Keratinocyte (primary cell): ENCODE measurements around the gene NUTF2. TPM values are rescaled to one million over a fixed set of nuclear protein-coding genes. Genes with fewer than 3 reads are reported as not detected.

Source experiments
- DNase-seq: peaks from one replicate; pipeline ENCODE4 v3.0.0-alpha.2; 2011; ENCODE audit warnings: low read depth, missing footprints, low spot score
- FAIRE-seq: peaks from 2 replicates; lab custom pipeline; 2011; peaks lifted over from hg19 to GRCh38; lab: Jason Lieb, UNC
- H2AFZ ChIP-seq: 2 replicates; pipeline ENCODE4 v1.6.0; 2012; ENCODE audit warnings: low read length, control low read depth, inconsistent platforms; ENCODE audit not compliant: control insufficient read depth
- H3K27ac ChIP-seq: 2 replicates; pipeline ENCODE4 v1.5.1; 2011; ENCODE audit warnings: low read length; ENCODE audit not compliant: control insufficient read depth, insufficient read depth
- H3K27me3 ChIP-seq: 3 replicates; pipeline ENCODE4 v1.6.0; 2011; ENCODE audit warnings: low read length; ENCODE audit not compliant: control insufficient read depth, insufficient read depth; ENCODE audit errors: extremely low read depth
- H3K36me3 ChIP-seq, 2 experiments: 2 replicates in 1 of 2; 3 replicates in 1 of 2; pipeline ENCODE4 v1.5.1; 2011; ENCODE audit warnings: low read length in 2 of 2, mild to moderate bottlenecking in 1 of 2; ENCODE audit not compliant: control insufficient read depth in 2 of 2, insufficient read depth in 2 of 2; ENCODE audit errors: extremely low read depth in 1 of 2
- H3K4me1 ChIP-seq: 3 replicates; pipeline ENCODE4 v1.5.1; 2011; ENCODE audit warnings: low read length; ENCODE audit not compliant: control insufficient read depth, insufficient read depth; ENCODE audit errors: extremely low read depth
- H3K4me2 ChIP-seq: 3 replicates; pipeline ENCODE4 v1.6.0; 2011; ENCODE audit warnings: low read depth, low read length; ENCODE audit not compliant: control insufficient read depth, insufficient read depth; ENCODE audit errors: extremely low read depth
- H3K4me3 ChIP-seq, 3 experiments: fragments of 200-600 bp in 1 of 3; sonication (generic) in 1 of 3; 2 replicates in 2 of 3; 3 replicates in 1 of 3; pipeline ENCODE4 v1.5.1; 2011 to 2016; ENCODE audit warnings: low read length in 3 of 3, mild to moderate bottlenecking in 3 of 3, control low read depth in 2 of 3, inconsistent platforms in 1 of 3, low read depth in 1 of 3, mixed read lengths in 1 of 3, mixed run types in 1 of 3, moderate library complexity in 1 of 3; ENCODE audit not compliant: control insufficient read depth in 2 of 3, insufficient read depth in 2 of 3; ENCODE audit errors: extremely low read depth in 1 of 3
- H3K79me2 ChIP-seq: 2 replicates; pipeline ENCODE4 v1.6.0; 2012; ENCODE audit warnings: low read length; ENCODE audit not compliant: control insufficient read depth, insufficient read depth
- H3K9ac ChIP-seq: 3 replicates; pipeline ENCODE4 v1.6.0; 2011; ENCODE audit warnings: low read length; ENCODE audit not compliant: control insufficient read depth, insufficient read depth; ENCODE audit errors: extremely low read depth
- H3K9me1 ChIP-seq: 3 replicates; pipeline ENCODE4 v1.6.0; 2011; ENCODE audit warnings: low read length; ENCODE audit not compliant: control insufficient read depth, insufficient read depth; ENCODE audit errors: extremely low read depth
- H3K9me3 ChIP-seq: 2 replicates; pipeline ENCODE4 v1.5.1; 2012; ENCODE audit warnings: low read depth, low read length; ENCODE audit not compliant: control insufficient read depth
- H4K20me1 ChIP-seq: 3 replicates; pipeline ENCODE4 v1.6.0; 2011; ENCODE audit warnings: low read length; ENCODE audit not compliant: control insufficient read depth, insufficient read depth; ENCODE audit errors: extremely low read depth
- CTCF ChIP-seq, 3 experiments: IDR thresholded peaks in 1 of 3; conservative IDR thresholded peaks in 1 of 3; optimal IDR thresholded peaks in 1 of 3; 2 replicates in 2 of 3; 3 replicates in 1 of 3; pipeline versions ENCODE3 to v1.5.1; 2011; ENCODE audit warnings: low read length in 3 of 3, mild to moderate bottlenecking in 3 of 3, moderate library complexity in 2 of 3, control low read depth in 1 of 3, inconsistent platforms in 1 of 3; ENCODE audit not compliant: insufficient read depth in 2 of 3; ENCODE audit errors: extremely low read depth in 1 of 3
- EZH2 ChIP-seq: IDR thresholded peaks from one replicate; pipeline ENCODE4 v1.6.1; 2012; ENCODE audit warnings: inconsistent platforms, mild to moderate bottlenecking, low read length, moderate library complexity
- dilution Hi-C: fragments of 300-500 bp; cut with MboI; formaldehyde crosslinking; loops from one replicate; pipeline ENCODE4 v1.7.0; 2020; ENCODE audit warnings: low sequenced_read_pairs; ENCODE audit not compliant: extremely low pct_ligation_motif_present
- polyA plus RNA-seq, 5 experiments: library from polyadenylated mRNA; depleted of rRNA in 3 of 5; stranded (reverse) in 3 of 5; stranded (forward) in 1 of 5; unstranded in 1 of 5; fragments of >200 nt; gene quantifications; 1 replicate in 1 of 5; 2 replicates in 3 of 5; 3 replicates in 1 of 5; pipeline versions ENCODE4 v1.2.1 to v1.2.3, GENCODE V29; 2011 to 2012; ENCODE audit warnings: missing spikeins in 2 of 5, low read depth in 1 of 5, low replicate concordance in 1 of 5

Gene NUTF2
- polyA plus RNA-seq, 1 donor (not counting 4 experiments of a cell fraction or from before 2014, with no cell fraction given): 189 TPM

GRCh38 chr16:67880584-67880983 is 33.9 kb downstream of the NUTF2 start:
- peaks cover 4% of the 10 kb centered on the region for H3K4me1 ChIP-seq
- H3K27me3 ChIP-seq: no peaks in the 10 kb centered on the region
- peaks cover 15% of the 10 kb centered on the region for H4K20me1 ChIP-seq
- H3K9me1 ChIP-seq: no peaks in the 10 kb centered on the region
- TF ChIP-seq EZH2 (no peak), CTCF (optimal IDR thresholded peaks at IDR 0.05 in 1 of 3, IDR thresholded peaks at IDR 0.05 in 1 of 3, conservative IDR thresholded peaks at IDR 0.05 in 1 of 3; ENCODE audit: extremely low read depth in 1 of 3, insufficient read depth in 2 of 3, low read length in 3 of 3) (no peak)
- dilution Hi-C loops: no loop called here
- peaks cover 4% of the 10 kb centered on the region for H3K79me2 ChIP-seq
- H3K9me3 ChIP-seq: no peaks in the 10 kb centered on the region
- DNase-seq: no peak
- H3K4me2 ChIP-seq: no peak overlapping the region
- H3K27ac ChIP-seq: no peak overlapping the region
- no peak overlapping the region for H3K4me3 ChIP-seq
- FAIRE-seq: no peak
- peaks cover 61 to 64% of the 10 kb centered on the region in 2 experiments for H3K36me3 ChIP-seq
- no peak overlapping the region for H2AFZ ChIP-seq
- H3K9ac ChIP-seq: no peak overlapping the region

GRCh38 chr16:67881621-67882161 is 35.0 kb downstream of the NUTF2 start:
- FAIRE-seq (no peak), DNase-seq (no peak)
- TF ChIP-seq EZH2: no peak
- no peak for TF ChIP-seq CTCF (optimal IDR thresholded peaks at IDR 0.05 in 1 of 3, IDR thresholded peaks at IDR 0.05 in 1 of 3, conservative IDR thresholded peaks at IDR 0.05 in 1 of 3; ENCODE audit: extremely low read depth in 1 of 3, insufficient read depth in 2 of 3, low read length in 3 of 3)
- H2AFZ ChIP-seq: no peak overlapping the region
- no peak overlapping the region for H3K9ac ChIP-seq
- dilution Hi-C loops: no loop called here
- no peaks in the 10 kb centered on the region for H3K79me2 ChIP-seq
- peaks cover 55 to 59% of the 10 kb centered on the region in 2 experiments for H3K36me3 ChIP-seq
- H3K27me3 ChIP-seq: no peaks in the 10 kb centered on the region
- H3K9me3 ChIP-seq: no peaks in the 10 kb centered on the region
- H3K9me1 ChIP-seq: no peaks in the 10 kb centered on the region
- peaks cover 15% of the 10 kb centered on the region for H4K20me1 ChIP-seq
- no peak overlapping the region for H3K27ac ChIP-seq
- no peak overlapping the region for H3K4me3 ChIP-seq
- no peak overlapping the region for H3K4me2 ChIP-seq
- peaks cover 4% of the 10 kb centered on the region for H3K4me1 ChIP-seq
